Large intestine (tissue), 3 donors: ENCODE measurements around the gene TOP2A. TPM values are rescaled to one million over a fixed set of nuclear protein-coding genes. Genes with fewer than 3 reads are reported as not detected.
"Not testable (repeated sequence)": the region's sequence is repeated elsewhere in the genome, so short reads cannot be mapped to it uniquely, and the experiment has no call there.

ENCODE experiments used
- DNase-seq, 2 donors: peaks; one replicate each; pipeline versions ENCODE4 v3.0.0 to v3.0.0-alpha.2; 2013
- H3K27ac ChIP-seq: one replicate; pipeline ENCODE4 v1.5.1; 2013; ENCODE audit warnings: low read length
- H3K27me3 ChIP-seq: 2 replicates; pipeline ENCODE4 v1.6.1; 2013; ENCODE audit warnings: low read length; ENCODE audit not compliant: control insufficient read depth, insufficient read depth
- H3K36me3 ChIP-seq: 2 replicates; pipeline ENCODE4 v1.6.1; 2013; ENCODE audit warnings: low read length; ENCODE audit not compliant: control insufficient read depth, insufficient read depth
- H3K4me1 ChIP-seq: one replicate; pipeline ENCODE4 v1.6.1; 2013; ENCODE audit warnings: low read length; ENCODE audit not compliant: control insufficient read depth, insufficient read depth
- H3K4me3 ChIP-seq: one replicate; pipeline ENCODE4 v1.5.1; 2013; ENCODE audit warnings: low read length
- H3K9me3 ChIP-seq: one replicate; pipeline ENCODE4 v1.6.1; 2013; ENCODE audit warnings: mild to moderate bottlenecking, low read depth, low read length, moderate library complexity; ENCODE audit not compliant: control insufficient read depth
- WGBS: methylation state at CpG from one replicate; pipeline ENCODE4 v1.1.5; 2013; ENCODE audit warnings: low lambda C conversion rate; ENCODE audit not compliant: insufficient coverage; 5-methylcytosine and 5-hydroxymethylcytosine counted together
- polyA plus RNA-seq: library from polyadenylated mRNA; unstranded; fragments of 120-200 nt; gene quantifications from one replicate; pipeline ENCODE4 v1.2.1, GENCODE V29; 2013

The TOP2A gene
- polyA plus RNA-seq, 1 donor, result 68.4 TPM

DNA sequence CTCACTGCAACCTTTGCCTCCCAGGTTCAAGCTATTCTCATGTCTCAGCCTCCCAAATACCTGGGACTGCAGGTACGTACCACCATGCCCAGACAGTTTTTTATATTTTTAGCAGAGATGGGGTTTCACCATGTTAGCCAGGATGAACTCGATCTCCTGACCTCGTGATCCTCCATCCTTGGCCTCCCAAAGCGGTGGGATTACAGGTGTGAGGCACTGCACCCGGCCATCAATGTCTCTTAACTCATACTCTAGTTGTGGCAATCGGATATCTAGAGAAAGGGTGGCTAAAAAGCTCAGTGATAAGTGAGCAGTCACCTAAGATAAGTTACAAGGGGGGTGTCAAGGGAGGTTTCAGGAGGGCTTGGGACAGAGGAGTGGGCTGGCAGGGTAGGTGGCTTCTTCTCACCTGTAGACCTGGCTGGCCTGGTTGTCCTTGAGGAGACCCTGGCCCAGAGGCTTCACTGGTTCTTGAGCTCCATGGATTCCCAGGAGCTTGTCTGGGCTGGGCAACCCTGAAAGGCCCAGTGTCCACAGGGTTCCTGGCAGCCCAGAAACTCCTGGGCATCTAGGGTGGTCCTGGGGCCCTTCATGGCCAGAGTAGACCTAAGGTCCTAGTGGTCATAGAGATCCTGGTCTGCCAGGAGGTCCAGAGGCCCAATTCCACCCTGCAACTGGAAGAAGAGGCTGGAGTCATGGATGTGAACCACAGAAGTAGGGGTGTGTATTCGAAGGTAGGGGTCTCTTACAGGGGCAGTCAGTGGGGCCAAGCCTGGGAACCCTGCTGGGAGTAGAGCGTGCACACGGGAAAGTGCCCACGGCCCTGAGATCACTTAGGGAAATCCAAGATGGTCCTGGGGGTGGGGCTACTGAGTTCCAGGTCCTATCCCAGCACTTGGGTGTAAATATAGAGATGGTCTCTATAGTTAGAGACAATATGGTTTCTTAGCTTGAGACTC is 12.9 kb upstream of the TOP2A start:
- Histone ChIP-seq H3K36me3 (no peaks in the 10 kb centered on the region), H3K27me3 (no peaks in the 10 kb centered on the region), H3K27ac (no peak overlapping the region), H3K9me3 (no peaks in the 10 kb centered on the region), H3K4me3 (no peak overlapping the region), H3K4me1 (no peaks in the 10 kb centered on the region)
- no CpG with 5 or more reads among the region's 10 CpGs for WGBS
- no peak for DNase-seq

DNA sequence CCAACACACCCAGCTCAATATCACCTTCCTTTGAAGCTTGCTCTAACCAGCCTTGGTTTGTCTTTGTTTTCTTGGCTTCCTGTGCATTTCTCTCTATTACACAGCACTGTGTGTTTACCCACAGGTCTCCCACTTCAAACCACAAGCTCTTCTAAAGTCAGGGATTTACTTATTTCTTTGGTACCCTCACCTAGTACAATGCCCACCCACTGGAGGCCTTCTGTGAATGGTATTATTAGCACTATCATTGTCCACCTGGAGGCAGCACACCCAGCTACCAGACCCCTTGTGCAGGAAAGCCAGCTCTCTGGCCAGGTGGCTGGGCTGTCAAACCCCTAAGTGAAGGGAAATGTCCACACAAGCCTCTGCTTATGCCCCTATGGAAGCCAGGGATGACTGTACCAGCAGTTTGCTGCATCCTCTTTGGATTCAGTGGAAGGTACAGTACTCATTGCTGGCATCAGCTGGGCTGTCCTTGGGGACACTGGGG is 9.4 kb upstream of the TOP2A start:
- H3K27ac ChIP-seq, result no peak overlapping the region
- H3K4me1 ChIP-seq, result no peaks in the 10 kb centered on the region
- H3K27me3 ChIP-seq, result no peaks in the 10 kb centered on the region
- H3K36me3 ChIP-seq, result no peaks in the 10 kb centered on the region
- H3K9me3 ChIP-seq, result no peaks in the 10 kb centered on the region
- H3K4me3 ChIP-seq, result no peak overlapping the region
- no peak for DNase-seq

DNA sequence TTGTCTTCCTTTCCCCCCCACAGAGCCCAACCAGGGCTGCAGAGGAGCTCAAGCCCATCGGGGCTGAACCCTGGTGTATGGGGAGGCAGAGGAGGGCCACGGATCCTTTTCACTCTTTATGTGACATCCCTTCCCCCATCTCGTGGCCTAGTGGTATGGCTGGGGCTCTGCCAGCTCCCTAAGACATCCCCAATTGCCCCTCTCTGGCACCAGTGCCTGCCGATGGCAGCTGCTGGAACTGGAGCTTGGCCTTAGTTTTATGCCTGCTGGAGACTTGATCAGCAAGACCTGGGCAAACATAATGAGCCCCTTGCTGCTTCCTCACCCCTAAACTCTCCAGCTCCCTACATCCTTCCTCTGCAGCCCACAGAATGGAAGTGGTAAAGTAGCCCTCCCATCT is 8.0 kb upstream of the TOP2A start:
- H3K36me3 ChIP-seq, result no peaks in the 10 kb centered on the region
- H3K27ac ChIP-seq, result no peak overlapping the region
- no peak for DNase-seq
- no peak overlapping the region for H3K4me3 ChIP-seq
- no CpG with 5 or more reads among the region's 4 CpGs for WGBS
- H3K9me3 ChIP-seq, result no peaks in the 10 kb centered on the region
- H3K27me3 ChIP-seq, result no peaks in the 10 kb centered on the region
- no peaks in the 10 kb centered on the region for H3K4me1 ChIP-seq

DNA sequence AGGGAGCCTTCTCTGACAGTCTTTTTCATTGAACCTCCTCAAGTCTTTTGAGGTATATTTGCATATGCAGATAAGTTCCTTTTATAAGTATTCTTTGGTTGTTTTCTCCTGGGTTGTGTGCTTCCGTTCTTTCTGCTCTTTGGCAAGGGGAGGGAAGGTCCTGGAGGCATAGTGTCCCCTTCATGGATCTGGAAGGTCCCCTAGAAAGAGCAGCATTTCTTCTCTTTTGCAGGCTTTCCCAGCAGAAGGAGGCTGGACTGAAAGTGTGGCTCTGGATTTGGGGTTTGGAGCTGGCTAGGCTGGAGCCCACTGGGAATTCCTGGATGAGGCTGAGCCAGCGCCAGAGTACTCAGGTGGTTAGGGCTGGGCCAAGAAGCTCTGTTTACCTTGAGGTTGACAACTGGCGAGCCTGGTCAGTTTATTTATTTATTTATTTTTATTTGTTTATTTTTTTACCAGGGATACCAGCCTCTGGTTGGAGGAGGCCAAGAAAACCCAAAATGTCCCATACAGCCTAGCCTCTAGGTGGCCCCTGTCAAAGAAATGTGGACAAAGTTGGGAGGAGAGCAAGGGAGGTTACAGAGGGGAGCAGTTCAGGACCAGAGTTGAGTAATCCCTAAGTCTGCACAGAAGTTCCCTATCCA is 5.4 kb upstream of the TOP2A start:
- H3K27ac ChIP-seq, result no peak overlapping the region
- WGBS, result 100% methylated on average over 1 of the region's 3 CpGs
- H3K4me3 ChIP-seq, result no peak overlapping the region
- H3K36me3 ChIP-seq, result no peaks in the 10 kb centered on the region
- H3K9me3 ChIP-seq, result no peaks in the 10 kb centered on the region
- H3K4me1 ChIP-seq, result peaks cover 4% of the 10 kb centered on the region
- DNase-seq, result no peak
- no peaks in the 10 kb centered on the region for H3K27me3 ChIP-seq

DNA sequence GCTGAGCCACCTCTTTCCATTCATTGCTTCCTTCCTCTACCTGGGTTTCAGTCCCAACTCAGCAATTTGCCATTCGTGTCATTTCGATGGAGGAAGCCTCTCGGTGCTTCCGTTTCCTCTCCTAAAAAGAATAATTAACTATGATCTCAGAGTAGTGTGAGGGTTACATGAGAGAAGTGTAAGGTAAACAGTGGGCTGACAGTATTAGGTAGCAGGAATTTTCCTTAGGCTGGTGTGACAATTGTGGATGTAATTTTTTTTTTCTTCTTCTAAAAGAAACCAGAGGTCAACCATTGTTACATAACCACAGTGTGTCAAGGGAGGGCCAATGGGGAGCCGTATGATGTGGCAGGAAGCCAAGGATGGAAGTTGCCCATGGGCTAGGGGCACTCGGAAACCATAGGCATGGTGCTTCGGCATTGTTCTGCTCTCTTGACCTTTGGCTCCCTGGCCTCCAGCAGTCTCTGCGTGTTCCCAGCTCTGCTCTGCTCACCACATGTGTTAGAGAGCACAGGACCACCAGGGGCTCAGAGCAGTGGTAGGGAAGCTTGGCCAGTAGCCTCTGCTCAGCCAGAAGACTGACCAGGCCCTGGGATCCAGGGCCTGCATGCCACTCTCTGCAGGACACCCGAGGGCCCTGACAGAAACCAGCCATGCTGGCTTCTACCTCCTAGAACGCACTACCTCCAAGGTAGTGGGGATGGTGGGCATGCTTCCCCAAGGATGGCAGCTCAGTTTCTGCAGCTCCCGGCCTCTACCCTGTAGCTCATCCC is 2.0 kb upstream of the TOP2A start:
- WGBS, result 90% methylated on average over 3 of the region's 11 CpGs
- H3K36me3 ChIP-seq, result no peaks in the 10 kb centered on the region
- no peak overlapping the region for H3K4me3 ChIP-seq
- H3K4me1 ChIP-seq, result peaks cover 4% of the 10 kb centered on the region
- H3K27ac ChIP-seq, result no peak overlapping the region
- H3K27me3 ChIP-seq, result no peaks in the 10 kb centered on the region
- no peaks in the 10 kb centered on the region for H3K9me3 ChIP-seq
- peak in 1 of 2 donors; percentile 13 for DNase-seq

DNA sequence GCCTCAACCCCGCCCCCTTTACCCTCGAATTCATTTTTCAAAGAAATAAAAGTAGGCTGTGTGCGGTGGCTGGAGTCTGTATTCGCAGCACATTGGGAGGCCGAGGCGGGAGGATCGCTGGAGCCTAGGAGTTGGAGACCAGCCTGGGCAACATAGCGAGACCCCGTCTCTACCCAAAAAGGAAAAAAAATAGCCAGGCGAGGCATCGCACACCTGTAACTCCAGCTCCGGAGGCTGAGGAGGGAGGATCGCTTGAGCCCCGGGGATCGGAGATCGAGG is 671 bp upstream of the TOP2A start:
- DNase-seq, result no peak
- peak overlapping the region; percentile 55 for H3K27ac ChIP-seq
- no peaks in the 10 kb centered on the region for H3K27me3 ChIP-seq
- no peaks in the 10 kb centered on the region for H3K36me3 ChIP-seq
- 100% methylated on average over 4 of the region's 16 CpGs for WGBS
- no peaks in the 10 kb centered on the region for H3K9me3 ChIP-seq
- peaks cover 4% of the 10 kb centered on the region for H3K4me1 ChIP-seq
- peak overlapping the region; percentile 58 for H3K4me3 ChIP-seq

DNA sequence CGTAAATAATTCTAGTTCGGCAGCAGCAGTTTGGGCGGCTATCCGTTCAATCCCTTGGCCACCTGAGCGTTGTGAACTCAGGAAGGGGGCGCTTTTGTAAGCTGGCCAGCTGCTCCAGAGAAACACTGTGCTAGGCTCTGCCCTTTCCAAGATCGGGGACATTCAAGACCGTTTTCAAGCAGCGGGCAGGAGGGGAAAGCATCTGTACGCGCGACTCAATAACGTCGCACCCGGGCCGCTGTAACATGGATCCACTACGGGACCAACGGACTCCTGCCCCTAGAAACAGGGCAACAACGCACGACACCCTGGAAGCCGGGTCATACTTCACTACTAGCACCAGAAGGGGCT is 463 bp downstream of the TOP2A start:
- no CpG with 5 or more reads among the region's 21 CpGs for WGBS
- Histone ChIP-seq H3K4me1 (peaks cover 4% of the 10 kb centered on the region), H3K36me3 (no peaks in the 10 kb centered on the region), H3K27ac (no peak overlapping the region), H3K27me3 (no peaks in the 10 kb centered on the region), H3K9me3 (no peaks in the 10 kb centered on the region), H3K4me3 (peak overlapping the region; percentile 65)
- no peak for DNase-seq

DNA sequence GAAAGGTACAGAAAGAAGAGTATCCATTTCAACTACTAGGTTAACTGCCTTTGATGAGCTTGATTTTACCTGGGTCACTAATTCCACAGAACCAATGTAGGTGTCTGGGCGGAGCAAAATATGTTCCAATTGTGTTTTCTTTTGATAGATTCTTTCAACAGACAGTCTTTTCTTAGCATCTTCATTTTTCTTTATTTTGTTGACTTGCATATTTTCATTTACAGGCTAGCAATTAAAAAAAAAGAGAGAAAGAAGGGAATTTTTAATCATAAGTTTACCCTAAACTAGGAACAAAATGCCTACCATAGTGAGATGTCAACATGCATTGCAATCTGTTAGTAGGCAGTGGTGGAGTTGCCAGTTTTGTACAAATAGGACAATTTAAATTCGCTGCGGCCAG is 1.0 kb downstream of the TOP2A start:
- H3K36me3 ChIP-seq, result no peaks in the 10 kb centered on the region
- H3K4me1 ChIP-seq, result peaks cover 4% of the 10 kb centered on the region
- WGBS, result 71% methylated on average over 1 of the region's 3 CpGs
- no peaks in the 10 kb centered on the region for H3K9me3 ChIP-seq
- H3K4me3 ChIP-seq, result peak overlapping the region; percentile 65
- H3K27me3 ChIP-seq, result no peaks in the 10 kb centered on the region
- no peak overlapping the region for H3K27ac ChIP-seq
- DNase-seq, result no peak

DNA sequence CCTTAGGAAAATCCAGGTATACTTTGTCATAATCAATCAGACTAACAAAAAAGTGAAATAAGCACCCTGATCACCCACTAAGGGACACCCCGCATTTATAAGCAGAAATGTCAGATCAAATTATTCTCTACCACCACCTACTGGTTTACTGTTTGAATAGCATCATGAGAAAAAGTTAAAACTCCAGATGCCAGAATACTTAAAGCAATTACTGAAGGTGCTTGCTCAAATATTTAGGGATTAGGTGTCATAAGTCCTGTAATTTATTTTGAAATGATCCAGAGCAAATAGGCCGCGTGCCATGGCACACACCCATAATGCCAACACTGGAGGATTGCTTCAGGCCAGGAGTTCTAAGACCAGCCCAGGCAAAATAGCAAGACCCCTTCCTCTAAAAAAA is 2.3 kb downstream of the TOP2A start:
- Histone ChIP-seq H3K27ac (no peak overlapping the region), H3K36me3 (no peaks in the 10 kb centered on the region), H3K4me3 (no peak overlapping the region), H3K4me1 (peaks cover 4% of the 10 kb centered on the region), H3K9me3 (no peaks in the 10 kb centered on the region), H3K27me3 (no peaks in the 10 kb centered on the region)
- WGBS, result no CpG with 5 or more reads among the region's 3 CpGs
- peak in 1 of 2 donors; percentile 28 for DNase-seq

DNA sequence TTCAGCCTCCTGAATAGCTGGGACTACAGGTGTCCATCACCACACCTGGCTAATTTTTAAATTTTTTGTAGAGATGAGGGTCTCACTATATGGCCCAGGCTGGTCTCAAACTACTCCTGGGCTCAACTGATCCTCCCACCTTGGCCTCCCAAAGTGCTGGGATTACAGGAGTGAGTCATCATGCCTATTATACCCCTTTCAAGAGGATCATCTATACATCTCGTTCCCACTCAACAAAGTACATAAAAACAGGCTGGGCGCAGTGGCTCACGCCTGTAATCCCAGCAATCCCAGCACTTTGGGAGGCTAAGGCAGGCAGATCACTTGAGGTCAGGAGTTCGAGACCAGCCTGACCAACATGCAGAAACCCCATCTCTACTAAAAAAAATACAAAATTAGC is 3.4 kb downstream of the TOP2A start:
- not testable (repeated sequence) for H3K4me3 ChIP-seq, H3K27me3 ChIP-seq, H3K36me3 ChIP-seq, H3K9me3 ChIP-seq, DNase-seq, H3K4me1 ChIP-seq, H3K27ac ChIP-seq
- no CpG with 5 or more reads among the region's 4 CpGs for WGBS
